Measurements from ENCODE around the gene POLR3F.

DNA sequence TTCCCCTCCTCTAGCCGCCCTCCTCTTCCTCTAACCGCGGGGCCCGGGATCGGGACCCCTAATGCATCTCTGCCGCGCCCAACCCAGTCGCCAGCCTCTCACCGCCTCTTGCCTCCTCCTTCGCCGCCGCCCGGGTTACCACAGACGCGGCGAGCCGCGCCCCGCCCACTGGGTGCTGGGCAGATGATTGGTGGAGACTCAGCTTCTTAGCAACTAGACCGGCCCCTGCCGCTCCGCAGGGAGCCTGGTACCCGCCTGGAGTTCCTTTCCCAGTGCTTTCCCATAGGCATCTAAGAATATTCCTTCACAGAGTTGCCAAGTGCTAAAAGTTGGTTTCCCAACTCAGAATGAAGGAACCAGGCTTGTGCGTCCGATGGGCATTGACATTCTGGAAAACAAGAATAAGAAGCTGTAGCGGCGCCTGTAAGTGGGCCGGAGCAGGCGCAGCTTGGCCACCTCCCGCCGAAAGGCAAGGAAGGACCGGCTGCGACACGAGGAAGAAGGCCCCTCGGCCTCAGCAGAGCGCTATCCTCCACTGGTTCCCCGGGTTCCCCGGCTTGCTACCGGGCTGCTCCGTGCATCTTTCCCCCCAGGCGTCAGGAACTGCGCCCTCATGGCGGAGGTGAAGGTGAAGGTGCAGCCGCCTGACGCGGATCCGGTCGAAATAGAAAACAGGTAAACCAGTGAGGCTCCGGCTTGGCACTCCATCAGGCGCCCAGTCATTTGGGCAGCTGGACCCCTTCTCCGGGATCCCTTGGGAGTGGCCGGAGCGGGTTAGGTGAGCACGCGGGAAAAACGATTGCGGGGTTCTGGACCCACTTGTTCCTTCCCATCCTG, at the start of gene POLR3F, which contains the start of gene DZANK1:
- peak in 1 of 2 donors; percentile 37 for TF ChIP-seq POLR2A (IDR thresholded peaks at IDR 0.05)
- TF ChIP-seq, protein P1, sequence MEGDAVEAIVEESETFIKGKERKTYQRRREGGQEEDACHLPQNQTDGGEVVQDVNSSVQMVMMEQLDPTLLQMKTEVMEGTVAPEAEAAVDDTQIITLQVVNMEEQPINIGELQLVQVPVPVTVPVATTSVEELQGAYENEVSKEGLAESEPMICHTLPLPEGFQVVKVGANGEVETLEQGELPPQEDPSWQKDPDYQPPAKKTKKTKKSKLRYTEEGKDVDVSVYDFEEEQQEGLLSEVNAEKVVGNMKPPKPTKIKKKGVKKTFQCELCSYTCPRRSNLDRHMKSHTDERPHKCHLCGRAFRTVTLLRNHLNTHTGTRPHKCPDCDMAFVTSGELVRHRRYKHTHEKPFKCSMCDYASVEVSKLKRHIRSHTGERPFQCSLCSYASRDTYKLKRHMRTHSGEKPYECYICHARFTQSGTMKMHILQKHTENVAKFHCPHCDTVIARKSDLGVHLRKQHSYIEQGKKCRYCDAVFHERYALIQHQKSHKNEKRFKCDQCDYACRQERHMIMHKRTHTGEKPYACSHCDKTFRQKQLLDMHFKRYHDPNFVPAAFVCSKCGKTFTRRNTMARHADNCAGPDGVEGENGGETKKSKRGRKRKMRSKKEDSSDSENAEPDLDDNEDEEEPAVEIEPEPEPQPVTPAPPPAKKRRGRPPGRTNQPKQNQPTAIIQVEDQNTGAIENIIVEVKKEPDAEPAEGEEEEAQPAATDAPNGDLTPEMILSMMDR (IDR thresholded peaks at IDR 0.05 in 4 of 5, conservative IDR thresholded peaks at IDR 0.05 in 1 of 5), result no peak

Data from gastrocnemius medialis (tissue), 4 donors.